ENCODE measurements around the gene SCARB2.

SCARB2 gene

GRCh38 chr4:76197031-76197743 lies 16.4 kb downstream of the SCARB2 start:
- DNase-seq: no peak

- DNase-seq: no peak
Measured at GRCh38 chr4:76196376-76196775, 17.2 kb downstream of the SCARB2 start.

DNA sequence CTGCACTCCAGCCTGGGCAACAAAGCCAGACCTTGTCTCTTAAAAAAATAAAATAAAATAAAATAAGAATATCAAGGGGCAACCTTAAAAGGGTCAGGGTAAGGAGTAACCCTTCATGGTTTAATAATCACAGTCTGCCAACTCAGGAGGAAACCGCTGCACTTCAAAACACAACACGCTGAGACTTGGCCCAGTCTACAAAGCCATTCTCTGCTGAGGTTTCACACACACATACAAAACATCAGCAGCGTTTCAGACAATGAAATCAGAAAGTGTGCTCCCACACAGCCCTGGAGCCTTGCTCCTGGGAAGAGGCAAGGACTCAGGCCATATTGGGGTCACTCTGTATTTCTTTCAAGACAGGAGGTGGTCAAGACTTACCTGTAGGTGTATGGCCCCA lies 18.3 kb downstream of the SCARB2 start:
- DNase-seq: no peak

DNA sequence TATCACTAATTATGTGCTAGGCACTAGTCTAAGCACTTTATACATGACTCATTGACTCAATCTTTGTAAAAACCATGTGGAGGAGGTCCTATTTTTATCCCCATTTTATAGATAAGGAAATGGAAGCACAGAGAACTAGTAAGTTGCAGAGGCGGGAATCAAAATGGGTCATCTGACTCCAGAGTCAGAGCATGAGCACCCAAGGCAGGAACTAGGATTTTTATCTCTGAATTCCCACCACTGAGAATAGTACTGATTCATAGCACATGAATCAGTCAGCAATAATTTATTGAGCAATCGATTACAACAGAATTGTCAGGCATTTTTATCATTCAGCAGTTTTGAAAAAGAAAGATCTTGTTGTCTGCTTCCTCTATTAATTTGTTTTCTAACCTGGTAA lies 19.3 kb downstream of the SCARB2 start:
- DNase-seq: peak; percentile 8

DNA sequence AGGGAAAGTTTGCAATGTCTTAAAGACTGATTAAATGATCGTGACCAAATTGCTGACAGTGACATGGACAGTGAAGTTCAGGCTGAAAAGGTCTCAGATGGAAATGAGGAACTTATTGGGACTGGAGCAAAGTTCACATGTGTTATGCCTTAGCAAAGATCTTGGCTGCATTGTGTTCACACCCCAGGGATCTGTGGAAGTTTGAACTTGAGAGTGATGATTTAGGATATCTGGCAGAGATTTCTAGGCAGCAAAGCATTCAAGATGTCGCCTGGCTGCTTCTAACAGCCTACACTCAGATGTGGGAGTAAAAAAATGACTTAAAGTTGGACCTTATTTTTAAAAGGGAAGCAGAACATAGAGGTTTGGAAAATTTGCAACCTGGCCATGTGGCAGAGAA lies 21.4 kb downstream of the SCARB2 start:
- DNase-seq: no peak

DNA sequence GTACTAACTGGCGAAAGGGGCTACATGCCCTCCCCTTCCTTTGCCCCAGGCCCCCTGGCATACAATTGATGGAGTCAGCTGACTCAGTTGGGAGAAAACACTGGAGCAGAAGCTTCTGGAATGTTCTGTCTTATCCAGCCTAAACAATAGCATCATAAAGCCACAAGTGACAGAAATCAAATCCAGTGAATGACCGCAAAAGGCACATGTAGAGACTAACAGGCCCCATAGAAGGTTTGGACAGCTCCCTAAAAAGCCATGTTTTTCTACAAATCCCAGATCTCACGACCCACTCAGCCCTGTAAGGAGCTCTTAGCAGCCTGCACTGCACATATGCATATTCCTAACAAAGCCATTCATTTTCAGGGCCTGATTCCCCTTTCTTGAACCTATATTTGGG lies 25.1 kb downstream of the SCARB2 start:
- DNase-seq: no peak

GRCh38 chr4:76188149-76188548 lies 25.5 kb downstream of the SCARB2 start:
- DNase-seq: no peak

DNA sequence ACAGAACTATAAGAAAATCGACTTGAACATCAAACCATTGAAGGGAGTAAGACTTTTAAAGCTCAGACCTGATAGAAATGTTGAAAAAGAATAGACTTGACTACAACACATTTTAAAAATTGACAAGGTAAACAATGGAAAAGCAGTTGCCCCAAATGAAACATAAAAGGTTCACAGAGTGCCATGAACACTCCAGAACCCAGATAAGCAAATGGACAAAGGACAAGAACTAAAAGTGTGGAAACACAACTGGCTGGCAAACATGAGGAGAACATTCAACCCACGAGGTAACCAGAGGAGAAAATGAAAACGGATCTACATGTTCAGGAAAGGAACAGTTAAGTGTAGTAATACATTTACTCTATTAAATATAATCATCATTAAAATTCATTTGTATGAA lies 26.5 kb downstream of the SCARB2 start:
- no peak for DNase-seq

DNA sequence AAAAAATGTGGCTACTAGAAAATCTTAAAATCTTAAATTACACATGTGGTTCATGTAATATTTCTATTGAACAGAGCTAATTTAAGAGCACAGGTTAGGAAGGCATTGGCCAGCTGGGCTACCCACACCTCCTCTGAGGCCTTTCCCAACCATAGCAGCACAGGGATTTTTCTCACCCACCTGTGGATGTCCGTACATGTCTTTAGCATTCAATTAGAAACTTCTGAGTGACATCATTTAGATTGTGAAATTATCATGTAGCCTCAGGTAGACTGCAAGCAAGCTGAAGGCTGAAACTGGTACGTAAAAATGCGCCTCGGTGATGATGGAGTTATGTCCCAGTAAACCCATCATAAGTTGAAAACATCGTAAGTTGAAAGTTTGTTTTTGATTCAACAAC lies 31.2 kb downstream of the SCARB2 start:
- DNase-seq: no peak

DNA sequence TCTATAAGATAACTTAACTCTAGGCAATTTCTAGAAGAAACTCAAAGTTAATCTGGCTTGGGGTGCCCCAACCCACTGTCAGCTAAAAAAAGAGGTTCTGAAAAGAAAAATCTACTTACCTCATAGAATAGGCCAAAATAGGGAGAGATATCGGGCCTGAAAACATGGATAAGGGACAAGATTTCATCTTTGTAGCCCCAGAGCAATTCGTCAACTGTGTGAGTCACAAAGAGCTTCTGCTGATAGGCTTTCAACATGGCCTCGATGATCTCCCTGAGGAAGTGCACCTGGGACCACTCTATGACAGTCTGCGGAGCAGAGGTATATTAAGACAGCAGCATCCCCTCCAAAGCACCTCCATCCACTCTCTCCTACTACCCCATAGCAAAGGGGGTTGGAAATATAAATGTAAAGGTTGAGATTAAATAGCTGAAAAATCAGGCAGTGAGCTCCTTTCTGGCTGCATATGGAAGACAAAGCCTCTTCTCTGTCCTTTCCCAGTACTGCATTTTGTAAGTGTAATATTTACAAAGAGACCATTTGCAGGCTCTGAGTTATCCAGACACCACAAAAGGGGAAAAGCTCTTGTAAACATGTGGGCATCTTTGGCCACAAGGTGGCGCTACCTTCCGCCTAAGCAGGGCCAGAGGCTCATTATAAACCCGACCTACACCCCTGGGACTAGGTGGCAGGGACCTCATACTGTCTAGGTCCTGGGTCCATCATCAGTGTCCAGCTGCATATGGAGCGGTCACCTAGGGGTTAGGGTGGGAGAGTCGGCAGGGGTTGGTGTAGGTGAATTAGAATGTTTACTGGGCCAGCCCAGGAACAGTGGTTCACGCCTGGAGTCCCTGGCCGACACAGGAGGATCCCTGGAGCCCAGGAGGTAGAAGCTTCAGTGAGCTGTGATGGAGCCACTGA lies 34.0 kb downstream of the SCARB2 start:
- peak; percentile 90 for DNase-seq

DNA sequence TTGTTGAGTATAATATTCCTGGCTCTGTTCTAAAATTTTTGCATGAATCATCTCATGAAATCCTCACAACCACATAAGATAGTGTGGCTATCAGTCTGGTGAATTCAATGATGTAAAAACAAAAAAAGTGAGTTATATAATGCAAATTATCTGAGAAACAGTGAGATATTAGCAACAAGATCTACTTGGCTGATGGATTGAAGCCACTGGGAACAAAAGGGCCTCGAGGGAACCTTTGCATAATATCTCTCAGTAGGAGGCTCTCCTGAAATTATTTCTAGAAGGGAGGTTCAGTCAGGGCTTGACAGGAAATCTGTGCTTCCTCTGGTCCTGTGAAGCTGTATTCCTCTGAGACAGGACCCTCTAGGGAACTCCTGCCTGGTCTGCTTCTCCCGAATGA lies 35.3 kb downstream of the SCARB2 start:
- DNase-seq: no peak

DNA sequence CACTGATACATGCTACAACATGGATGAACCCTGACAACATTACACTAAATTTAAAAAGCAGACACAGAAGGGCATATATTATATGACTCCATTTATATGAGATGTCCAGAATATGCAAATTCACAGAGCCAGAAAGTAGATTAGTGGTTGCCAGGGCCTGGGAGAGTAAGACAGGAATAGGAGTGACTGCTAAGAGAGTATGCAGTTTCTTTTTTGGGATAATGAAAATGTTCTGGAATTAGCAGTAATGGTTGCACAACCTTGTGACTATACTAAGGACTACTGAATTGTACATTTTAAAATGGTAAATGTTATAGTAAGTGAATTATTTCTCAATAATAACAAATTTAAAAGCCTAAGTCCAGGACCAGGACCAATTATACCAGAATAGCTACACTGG lies 35.9 kb downstream of the SCARB2 start:
- DNase-seq: no peak

DNA sequence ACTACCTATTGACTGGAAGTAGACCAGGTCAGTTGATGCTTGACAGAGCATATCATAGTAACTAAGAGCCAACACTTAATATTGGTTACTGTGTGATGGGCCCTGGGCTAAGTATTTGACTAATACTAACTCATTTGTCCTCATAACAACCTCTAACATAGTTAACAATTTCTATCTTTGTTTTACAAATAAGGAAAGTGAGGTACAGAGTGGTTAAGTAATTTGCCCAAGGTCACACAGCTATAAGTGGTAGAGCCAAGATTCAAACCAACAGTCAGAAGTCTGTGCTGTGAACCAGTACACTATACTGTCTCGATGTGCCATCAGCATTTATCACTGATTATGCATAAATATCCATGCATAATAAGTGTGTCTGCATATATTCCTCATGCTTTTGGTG lies 38.3 kb downstream of the SCARB2 start:
- DNase-seq: no peak

DNA sequence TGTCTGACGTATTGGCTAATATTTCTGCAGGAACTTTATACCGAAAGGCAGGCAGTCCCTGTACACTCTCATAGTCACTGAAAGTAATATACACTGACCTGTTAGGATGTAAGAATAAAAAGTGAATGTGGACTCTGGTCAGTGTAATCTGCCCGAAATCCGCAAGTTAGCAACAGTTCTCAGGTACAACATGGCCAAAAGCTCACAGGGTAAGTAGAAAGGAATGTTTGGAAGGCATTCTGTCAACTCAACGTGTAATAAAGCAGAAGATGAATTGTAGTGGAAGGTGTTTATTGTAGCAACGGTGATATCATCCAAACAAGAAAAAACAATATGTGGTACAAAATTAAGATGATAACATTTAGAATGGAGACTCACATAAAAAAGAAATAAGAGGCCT lies 39.4 kb downstream of the SCARB2 start:
- DNase-seq: no peak

GRCh38 chr4:76168688-76169087 lies 44.9 kb downstream of the SCARB2 start:
- no peak for DNase-seq

GRCh38 chr4:76166480-76166879 lies 47.1 kb downstream of the SCARB2 start:
- no peak for DNase-seq

DNA sequence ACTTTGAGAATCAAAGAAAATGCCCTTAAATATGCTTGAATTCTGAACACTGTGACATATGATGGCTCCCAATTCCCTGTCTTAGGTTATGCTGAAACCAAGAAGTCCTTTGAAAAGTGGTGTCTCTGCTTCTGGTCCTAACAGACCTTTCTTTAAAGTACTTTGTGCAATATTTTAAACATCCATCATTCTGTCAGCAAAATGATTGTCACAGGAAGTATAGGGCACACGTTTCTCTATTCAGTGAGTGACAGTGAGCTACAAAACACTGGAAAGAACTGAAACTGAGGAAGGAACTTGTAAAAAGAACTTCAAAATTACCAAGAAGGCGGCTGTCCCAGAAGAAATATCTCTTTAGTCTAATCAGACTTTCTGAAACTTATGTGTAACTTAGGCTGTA lies 53.3 kb downstream of the SCARB2 start:
- no peak for DNase-seq

DNA sequence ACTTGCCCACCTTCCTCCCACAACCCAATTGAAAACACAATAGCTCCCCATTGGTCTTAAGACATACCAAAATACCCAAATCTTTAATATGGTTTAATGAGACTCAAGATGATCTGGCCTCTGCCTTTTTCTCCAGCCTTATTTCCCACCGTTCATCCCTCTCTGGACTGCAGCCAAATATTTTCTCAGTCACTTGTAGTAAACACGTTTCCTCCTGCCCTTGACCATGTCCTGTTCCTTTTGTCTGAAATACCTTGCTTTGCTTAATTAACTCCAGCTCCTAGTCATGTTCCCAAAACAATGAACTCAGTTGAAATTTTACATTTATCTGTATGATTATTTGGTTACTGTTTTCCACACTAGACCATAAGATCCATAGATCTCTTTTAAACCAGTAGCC lies 57.0 kb downstream of the SCARB2 start:
- DNase-seq: no peak

GRCh38 chr4:76155979-76156378 lies 57.6 kb downstream of the SCARB2 start:
- DNase-seq: no peak

DNA sequence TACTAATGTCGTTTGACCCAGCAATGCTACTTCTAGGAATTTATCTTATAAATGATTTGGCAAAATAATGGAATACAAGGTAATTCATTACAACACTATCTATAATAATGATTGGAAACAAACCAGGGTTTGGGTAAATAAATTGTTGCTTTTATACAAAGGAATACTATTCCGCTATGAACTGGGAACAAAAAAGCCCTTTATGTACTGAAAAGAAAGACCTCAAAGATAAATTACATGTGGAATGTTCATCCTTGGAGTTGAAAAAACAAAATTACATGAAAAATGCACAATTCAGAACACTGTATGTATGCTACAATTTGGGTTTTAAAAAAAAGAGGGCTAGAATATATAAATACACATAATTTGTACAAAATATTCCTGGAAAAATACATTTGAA lies 60.3 kb downstream of the SCARB2 start:
- DNase-seq: no peak

DNA sequence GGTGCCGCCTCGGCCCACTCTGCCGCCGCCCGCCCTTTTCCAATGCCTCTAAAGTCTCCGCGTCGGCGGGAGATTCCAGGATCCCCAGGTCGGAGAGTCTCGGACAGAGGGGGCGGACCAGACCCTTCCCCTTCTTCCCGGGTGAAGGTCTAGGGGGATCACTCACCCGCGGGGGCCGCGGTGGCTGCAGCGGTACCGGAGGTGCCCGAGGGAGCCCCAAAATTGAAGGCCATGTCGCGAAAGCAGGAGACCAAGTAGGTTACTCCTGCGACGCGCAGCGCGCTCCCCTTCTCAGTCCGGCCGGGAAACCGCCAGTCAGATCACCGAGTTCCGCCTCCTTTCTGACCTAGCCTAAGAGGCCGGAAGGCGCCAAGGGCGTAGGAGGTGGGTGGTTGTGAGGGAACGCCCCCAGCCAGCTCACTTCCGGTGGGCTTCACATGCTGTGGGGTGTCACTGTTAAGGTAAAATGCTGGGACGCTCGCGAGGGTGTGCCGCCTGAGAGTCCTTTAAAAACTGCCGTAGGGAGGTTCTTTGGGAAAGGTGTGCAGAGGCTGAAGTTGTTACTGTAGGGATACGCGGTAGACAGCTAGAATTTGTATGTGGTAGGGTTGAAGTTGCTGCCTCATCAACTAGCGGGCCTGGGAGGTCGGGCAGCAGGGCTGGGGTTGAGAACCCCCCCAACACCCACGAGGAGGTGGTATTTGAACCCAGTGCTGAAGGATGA lies 65.3 kb downstream of the SCARB2 start, which contains the start of gene NUP54:
NUP54 (minus strand) TSS at position 256 of the 724 bp plus-strand sequence; CDS start at position 233, 23 bp downstream.
- DNase-seq: peak; percentile 98

DNA sequence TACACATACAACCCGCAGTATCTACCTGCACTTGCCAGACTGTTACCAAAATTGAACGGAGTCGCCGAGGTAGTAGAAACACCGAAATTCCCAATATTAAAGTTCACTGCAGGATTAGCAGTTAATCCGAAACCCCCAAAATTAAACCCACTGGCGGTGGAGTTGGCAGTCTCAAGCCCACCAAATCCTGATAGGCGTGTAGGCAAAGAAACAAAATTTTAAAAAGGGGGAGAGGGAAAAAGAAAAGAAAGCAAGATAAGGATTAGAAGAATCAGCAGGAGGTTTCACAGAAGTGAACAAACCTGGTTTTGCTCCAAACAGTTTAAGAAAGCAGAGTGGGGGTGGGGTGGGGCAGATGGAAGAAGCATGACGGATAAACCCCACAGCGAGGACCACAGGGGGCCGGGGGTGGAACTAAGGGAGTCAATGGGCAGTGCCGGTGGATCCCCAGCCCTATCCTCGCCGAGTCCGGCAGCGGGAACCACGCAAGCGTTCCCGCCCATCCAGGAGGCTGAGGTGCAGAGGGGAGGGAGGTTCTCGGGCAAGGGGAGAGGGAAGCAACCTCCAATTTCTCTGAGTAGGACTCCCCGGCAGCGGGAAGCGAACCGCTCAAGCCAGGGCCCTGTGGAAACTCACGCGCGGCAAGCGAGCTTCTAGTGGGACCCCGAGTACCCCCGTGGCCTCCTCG lies 66.0 kb downstream of the SCARB2 start:
- DNase-seq: peak; percentile 69

- DNase-seq: no peak
Measured at GRCh38 chr4:76144546-76144945, 69.1 kb downstream of the SCARB2 start.

Data from activated CD4-positive, alpha-beta T cell treated with anti-CD3 and anti-CD28 coated beads for 48 hours (primary cell).